ENCODE data around the gene KIAA1328.

The KIAA1328 gene

GRCh38 chr18:37259711-37260110 is 430.8 kb downstream of the KIAA1328 start:
- H3K27me3 ChIP-seq (ENCODE audit: insufficient read depth, low read length), result peaks cover 44% of the 10 kb centered on the region
- no peaks in the 10 kb centered on the region for H3K36me3 ChIP-seq (ENCODE audit: insufficient read depth, low read depth, low read length)
- no peaks in the 10 kb centered on the region; the same call in 1 of the 2 replicates for H3K4me1 ChIP-seq (ENCODE audit: insufficient read depth, low read length)
- no peak overlapping the region for H3K27ac ChIP-seq (ENCODE audit: low read length)
- no peaks in the 10 kb centered on the region for H3K9me3 ChIP-seq (ENCODE audit: insufficient read depth, low read depth, low read length)
- H3K4me3 ChIP-seq (ENCODE audit: low read length), result no peak overlapping the region
- no peak overlapping the region for H3K9ac ChIP-seq (ENCODE audit: low read depth, low read length)

DNA sequence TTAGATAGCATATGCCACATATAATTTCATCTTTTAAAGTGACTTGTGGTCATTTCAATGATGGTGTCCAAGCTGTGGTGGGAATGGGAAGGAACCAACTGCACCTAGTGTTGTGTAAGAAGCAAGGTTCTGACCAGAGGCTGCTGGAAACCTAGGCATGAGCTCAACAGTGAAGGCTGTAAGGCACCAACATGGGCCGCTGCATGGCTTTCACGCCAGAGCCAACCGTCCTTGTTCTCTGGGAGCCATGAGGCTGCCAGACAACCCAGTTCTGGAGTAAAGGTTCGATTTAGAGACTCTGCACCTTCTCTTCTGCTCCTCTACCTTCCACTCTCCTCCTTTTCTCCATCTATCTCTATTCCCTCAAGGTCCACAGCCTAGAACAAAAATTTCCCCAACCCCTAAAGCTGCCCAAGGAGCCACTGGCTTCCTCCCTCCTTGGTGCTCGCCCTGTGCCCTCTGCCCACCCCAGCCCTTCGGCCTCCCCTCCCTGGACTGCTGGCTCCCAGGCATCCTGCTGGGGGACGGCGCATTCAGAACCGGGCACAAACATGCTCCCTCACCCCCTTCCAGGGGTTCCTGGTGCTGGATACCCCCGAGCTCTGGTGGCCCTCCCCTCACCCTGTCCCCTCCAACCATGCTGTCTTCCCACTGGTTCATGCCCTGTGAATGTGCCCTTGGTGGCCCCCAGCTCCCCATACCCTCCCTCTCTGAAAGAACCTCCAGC is 431.6 kb downstream of the KIAA1328 start:
- Histone ChIP-seq H3K9me3 (ENCODE audit: insufficient read depth, low read depth, low read length) (no peaks in the 10 kb centered on the region), H3K27me3 (ENCODE audit: insufficient read depth, low read length) (peaks cover 36% of the 10 kb centered on the region), H3K9ac (ENCODE audit: low read depth, low read length) (no peak overlapping the region), H3K4me1 (ENCODE audit: insufficient read depth, low read length) (no peaks in the 10 kb centered on the region), H3K36me3 (ENCODE audit: insufficient read depth, low read depth, low read length) (no peaks in the 10 kb centered on the region), H3K27ac (ENCODE audit: low read length) (no peak overlapping the region), H3K4me3 (ENCODE audit: low read length) (no peak overlapping the region)

- no peak overlapping the region for H3K9ac ChIP-seq (ENCODE audit: low read depth, low read length)
- no peak overlapping the region for H3K27ac ChIP-seq (ENCODE audit: low read length)
- no peak overlapping the region for H3K4me3 ChIP-seq (ENCODE audit: low read length)
- H3K36me3 ChIP-seq (ENCODE audit: insufficient read depth, low read depth, low read length), result no peaks in the 10 kb centered on the region
- H3K27me3 ChIP-seq (ENCODE audit: insufficient read depth, low read length), result peaks cover 28% of the 10 kb centered on the region
- H3K9me3 ChIP-seq (ENCODE audit: insufficient read depth, low read depth, low read length), result no peaks in the 10 kb centered on the region
- no peaks in the 10 kb centered on the region for H3K4me1 ChIP-seq (ENCODE audit: insufficient read depth, low read length)
Observed at GRCh38 chr18:37261246-37261840, 432.4 kb downstream of the KIAA1328 start.

- Histone ChIP-seq H3K9ac (ENCODE audit: low read depth, low read length) (no peak overlapping the region), H3K27ac (ENCODE audit: low read length) (no peak overlapping the region), H3K4me1 (ENCODE audit: insufficient read depth, low read length) (no peaks in the 10 kb centered on the region), H3K4me3 (ENCODE audit: low read length) (no peak overlapping the region), H3K27me3 (ENCODE audit: insufficient read depth, low read length) (peaks cover 27% of the 10 kb centered on the region), H3K9me3 (ENCODE audit: insufficient read depth, low read depth, low read length) (no peaks in the 10 kb centered on the region), H3K36me3 (ENCODE audit: insufficient read depth, low read depth, low read length) (no peaks in the 10 kb centered on the region)
Observed at GRCh38 chr18:37261988-37262387, 433.1 kb downstream of the KIAA1328 start.

- H3K4me1 ChIP-seq (ENCODE audit: insufficient read depth, low read length), result no peaks in the 10 kb centered on the region
- H3K27me3 ChIP-seq (ENCODE audit: insufficient read depth, low read length), result peaks cover 24% of the 10 kb centered on the region; the same call in 1 of the 2 replicates
- H3K9ac ChIP-seq (ENCODE audit: low read depth, low read length), result no peak overlapping the region
- no peak overlapping the region for H3K27ac ChIP-seq (ENCODE audit: low read length)
- H3K36me3 ChIP-seq (ENCODE audit: insufficient read depth, low read depth, low read length), result no peaks in the 10 kb centered on the region
- no peak overlapping the region for H3K4me3 ChIP-seq (ENCODE audit: low read length)
- H3K9me3 ChIP-seq (ENCODE audit: insufficient read depth, low read depth, low read length), result no peaks in the 10 kb centered on the region
Observed at GRCh38 chr18:37264956-37265355, 436.0 kb downstream of the KIAA1328 start.

DNA sequence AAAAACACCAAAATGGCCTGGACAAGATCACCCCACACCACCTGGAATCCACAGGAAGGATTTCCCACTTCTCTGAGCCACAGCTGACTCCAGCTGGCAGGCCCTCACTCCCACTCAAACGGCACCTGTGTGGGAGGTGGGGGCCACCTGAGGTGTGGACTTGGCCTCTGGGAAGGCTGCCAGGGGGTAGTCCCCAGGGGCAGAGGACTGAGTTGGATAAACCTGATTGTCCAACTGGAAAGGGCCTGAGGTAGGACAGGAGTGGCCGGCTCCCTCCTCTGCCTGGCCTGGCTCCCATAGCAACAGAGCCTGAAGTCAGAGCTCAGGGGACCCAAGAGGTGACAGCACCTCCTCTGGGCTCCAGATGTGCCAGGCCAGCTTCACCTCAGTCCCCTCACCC is 436.5 kb downstream of the KIAA1328 start:
- H3K27me3 ChIP-seq (ENCODE audit: insufficient read depth, low read length), result peaks cover 20% of the 10 kb centered on the region; the same call in 1 of the 2 replicates
- H3K9ac ChIP-seq (ENCODE audit: low read depth, low read length), result no peak overlapping the region
- no peaks in the 10 kb centered on the region for H3K36me3 ChIP-seq (ENCODE audit: insufficient read depth, low read depth, low read length)
- no peaks in the 10 kb centered on the region for H3K9me3 ChIP-seq (ENCODE audit: insufficient read depth, low read depth, low read length)
- no peak overlapping the region for H3K4me3 ChIP-seq (ENCODE audit: low read length)
- no peak overlapping the region for H3K27ac ChIP-seq (ENCODE audit: low read length)
- H3K4me1 ChIP-seq (ENCODE audit: insufficient read depth, low read length), result no peaks in the 10 kb centered on the region

DNA sequence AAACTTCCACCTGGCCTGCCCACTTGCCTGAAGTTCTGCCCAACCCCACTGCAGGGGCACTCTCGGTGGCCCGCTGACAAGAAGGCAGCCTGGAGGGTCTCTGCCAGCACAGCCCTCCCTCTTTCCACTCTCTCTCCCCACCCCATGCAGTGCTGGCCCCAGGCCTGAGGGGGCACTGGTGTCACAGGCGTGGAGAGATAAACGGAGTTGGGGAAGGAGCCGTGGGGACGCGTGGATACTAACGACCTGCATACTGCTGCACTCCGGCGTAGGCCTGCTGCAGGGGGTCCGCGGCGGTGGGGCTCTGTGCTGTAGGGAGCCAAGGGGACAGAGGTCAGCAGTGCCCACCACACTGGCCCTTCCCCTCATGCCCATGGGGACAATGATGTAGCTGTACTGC is 437.4 kb downstream of the KIAA1328 start:
- peaks cover 20% of the 10 kb centered on the region; the same call in 1 of the 2 replicates for H3K27me3 ChIP-seq (ENCODE audit: insufficient read depth, low read length)
- H3K9me3 ChIP-seq (ENCODE audit: insufficient read depth, low read depth, low read length), result no peaks in the 10 kb centered on the region
- no peaks in the 10 kb centered on the region for H3K36me3 ChIP-seq (ENCODE audit: insufficient read depth, low read depth, low read length)
- no peaks in the 10 kb centered on the region for H3K4me1 ChIP-seq (ENCODE audit: insufficient read depth, low read length)
- H3K4me3 ChIP-seq (ENCODE audit: low read length), result no peak overlapping the region
- no peak overlapping the region for H3K27ac ChIP-seq (ENCODE audit: low read length)
- H3K9ac ChIP-seq (ENCODE audit: low read depth, low read length), result no peak overlapping the region

DNA sequence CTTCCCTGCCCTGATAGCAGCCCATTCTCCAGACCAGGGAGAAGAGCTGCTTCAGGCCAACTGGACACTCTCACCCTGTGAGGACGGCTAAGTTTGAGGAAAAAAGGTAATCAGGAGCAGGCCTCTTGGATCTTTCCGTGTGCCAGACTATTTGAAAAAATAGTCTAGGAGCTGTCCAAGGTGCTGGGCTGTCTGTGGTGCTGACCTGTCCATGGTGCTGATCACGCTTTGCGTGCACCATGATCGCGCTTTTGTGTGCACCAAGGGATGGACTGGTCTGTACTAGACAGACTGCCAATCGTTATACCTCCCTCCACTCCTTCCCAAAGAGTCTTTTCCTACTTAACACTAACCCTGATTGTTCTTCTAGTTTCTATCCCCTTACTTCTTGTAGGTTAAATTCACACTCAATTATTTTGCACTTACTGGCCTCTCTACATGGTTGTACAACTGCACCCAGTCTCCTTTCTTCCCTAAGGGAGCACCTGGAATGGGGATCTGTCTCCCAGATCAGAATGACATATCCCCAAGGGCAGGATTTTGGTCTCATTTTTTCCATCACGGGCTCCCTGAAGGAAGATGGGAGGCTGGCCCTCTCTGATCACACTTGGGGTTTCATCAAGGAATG is 441.2 kb downstream of the KIAA1328 start:
- Histone ChIP-seq H3K4me3 (ENCODE audit: low read length) (no peak overlapping the region), H3K9me3 (ENCODE audit: insufficient read depth, low read depth, low read length) (no peaks in the 10 kb centered on the region), H3K9ac (ENCODE audit: low read depth, low read length) (no peak overlapping the region), H3K4me1 (ENCODE audit: insufficient read depth, low read length) (no peaks in the 10 kb centered on the region), H3K27ac (ENCODE audit: low read length) (no peak overlapping the region), H3K36me3 (ENCODE audit: insufficient read depth, low read depth, low read length) (no peaks in the 10 kb centered on the region), H3K27me3 (ENCODE audit: insufficient read depth, low read length) (peaks cover 20% of the 10 kb centered on the region; the same call in 1 of the 2 replicates)

GRCh38 chr18:37270666-37271052 is 441.7 kb downstream of the KIAA1328 start:
- peaks cover 20% of the 10 kb centered on the region; the same call in 1 of the 2 replicates for H3K27me3 ChIP-seq (ENCODE audit: insufficient read depth, low read length)
- H3K9ac ChIP-seq (ENCODE audit: low read depth, low read length), result no peak overlapping the region
- no peaks in the 10 kb centered on the region for H3K36me3 ChIP-seq (ENCODE audit: insufficient read depth, low read depth, low read length)
- H3K9me3 ChIP-seq (ENCODE audit: insufficient read depth, low read depth, low read length), result no peaks in the 10 kb centered on the region
- H3K4me1 ChIP-seq (ENCODE audit: insufficient read depth, low read length), result no peaks in the 10 kb centered on the region
- no peak overlapping the region for H3K27ac ChIP-seq (ENCODE audit: low read length)
- no peak overlapping the region for H3K4me3 ChIP-seq (ENCODE audit: low read length)

DNA sequence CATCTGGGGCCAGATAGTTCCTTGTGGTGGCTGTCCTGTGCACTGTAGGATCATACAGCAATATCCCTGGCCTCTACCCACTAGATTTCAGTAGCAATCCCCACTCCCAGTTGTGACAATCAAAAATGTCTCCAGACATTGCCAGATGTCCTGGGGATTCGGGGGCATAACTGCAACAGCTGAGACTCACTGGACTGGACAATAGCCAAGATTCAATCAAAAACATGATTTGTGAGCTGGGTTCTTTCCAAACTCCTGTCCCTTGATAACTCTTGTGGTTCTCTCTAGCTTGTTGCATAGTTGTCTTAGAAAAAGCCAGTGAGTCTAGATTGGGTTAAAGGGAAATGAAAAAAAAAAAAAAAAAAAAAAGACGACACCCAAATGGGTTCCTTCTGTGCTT is 443.3 kb downstream of the KIAA1328 start:
- Histone ChIP-seq H3K9ac (ENCODE audit: low read depth, low read length) (no peak overlapping the region), H3K9me3 (ENCODE audit: insufficient read depth, low read depth, low read length) (no peaks in the 10 kb centered on the region), H3K27me3 (ENCODE audit: insufficient read depth, low read length) (peaks cover 17% of the 10 kb centered on the region; the same call in 1 of the 2 replicates), H3K27ac (ENCODE audit: low read length) (no peak overlapping the region), H3K4me3 (ENCODE audit: low read length) (no peak overlapping the region), H3K4me1 (ENCODE audit: insufficient read depth, low read length) (no peaks in the 10 kb centered on the region), H3K36me3 (ENCODE audit: insufficient read depth, low read depth, low read length) (no peaks in the 10 kb centered on the region)

DNA sequence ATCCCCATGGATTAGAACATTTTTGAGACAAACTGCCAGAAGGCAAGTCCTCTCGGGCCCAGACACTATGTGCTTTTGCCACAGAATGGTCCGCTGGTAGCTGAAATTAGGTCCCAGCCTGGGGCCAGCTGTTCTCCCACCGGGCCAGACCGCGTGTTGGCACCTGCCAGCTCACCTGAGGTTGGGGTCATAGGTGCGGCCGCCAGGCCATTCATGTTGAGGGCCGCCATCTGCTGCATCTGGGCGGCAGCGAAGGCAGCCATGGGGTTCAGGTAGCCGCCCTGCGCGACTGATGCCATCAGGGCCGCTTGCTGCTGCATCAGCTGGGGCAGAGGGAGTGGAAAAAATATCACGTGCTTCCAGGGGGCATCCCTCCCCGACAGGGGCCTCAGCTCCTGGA is 443.9 kb downstream of the KIAA1328 start:
- no peaks in the 10 kb centered on the region for H3K36me3 ChIP-seq (ENCODE audit: insufficient read depth, low read depth, low read length)
- H3K27me3 ChIP-seq (ENCODE audit: insufficient read depth, low read length), result peaks cover 16% of the 10 kb centered on the region; the same call in 1 of the 2 replicates
- no peak overlapping the region for H3K27ac ChIP-seq (ENCODE audit: low read length)
- no peak overlapping the region for H3K9ac ChIP-seq (ENCODE audit: low read depth, low read length)
- no peaks in the 10 kb centered on the region for H3K9me3 ChIP-seq (ENCODE audit: insufficient read depth, low read depth, low read length)
- no peak overlapping the region for H3K4me3 ChIP-seq (ENCODE audit: low read length)
- H3K4me1 ChIP-seq (ENCODE audit: insufficient read depth, low read length), result no peaks in the 10 kb centered on the region
